ENCODE results near the gene NMT1. TPM values are rescaled to one million over a fixed set of nuclear protein-coding genes. Genes with fewer than 3 reads are reported as not detected.
A peak's percentile ranks its signal among the peaks of the same experiment; 100 is the strongest.

Gene NMT1
- total RNA-seq, 2 donors from 2014 or later: 122 to 136 TPM

- no peaks in the 10 kb centered on the region for H3K36me3 ChIP-seq (ENCODE audit: control insufficient read depth, insufficient read depth, low read length)
- WGBS, 2 experiments (ENCODE audit: insufficient coverage in 1 of 2, insufficient read length in 1 of 2): 84% methylated on average over 9 to 17 of the region's 17 CpGs
Measured at GRCh38 chr17:45013021-45013997, 47.8 kb upstream of the NMT1 start.

GRCh38 chr17:45016237-45016636, 44.9 kb upstream of the NMT1 start:
- Mint-ChIP-seq H3K36me3 (ENCODE audit: low read depth) (no peaks in the 10 kb centered on the region), H3K4me1 (peaks cover 23% of the 10 kb centered on the region), H3K27ac (no peak overlapping the region), H3K9me3 (no peaks in the 10 kb centered on the region), H3K4me3 (no peak overlapping the region), H3K27me3 (ENCODE audit: insufficient read depth) (peaks cover 32% of the 10 kb centered on the region)
- no peak for DNase-seq
- no peaks in the 10 kb centered on the region for H3K9me3 ChIP-seq (ENCODE audit: control insufficient read depth, low read length)
- 90 to 91% methylated on average over 6 to 7 of the region's 7 CpGs for WGBS, 2 experiments (ENCODE audit: insufficient coverage in 1 of 2, insufficient read length in 1 of 2)
- H3K9ac ChIP-seq (ENCODE audit: extremely low read depth, low read length, poor library complexity, severe bottlenecking): no peak overlapping the region
- peaks cover 28% of the 10 kb centered on the region for H3K27me3 ChIP-seq (ENCODE audit: control insufficient read depth, insufficient read depth, low read length, poor library complexity, severe bottlenecking)
- no peak for TF ChIP-seq CTCF (conservative IDR thresholded peaks at IDR 0.05)
- H3K4me3 ChIP-seq (ENCODE audit: low read length): no peak overlapping the region
- H3K4me1 ChIP-seq (ENCODE audit: control insufficient read depth, insufficient read depth, low read length): peaks cover 2% of the 10 kb centered on the region
- H3K36me3 ChIP-seq (ENCODE audit: control insufficient read depth, insufficient read depth, low read length): no peaks in the 10 kb centered on the region
- H3K27ac ChIP-seq (ENCODE audit: low read depth, low read length): no peak overlapping the region

More at GRCh38 chr17:45013021-45013997, 47.8 kb upstream of the NMT1 start:
- Mint-ChIP-seq H3K27me3 (ENCODE audit: insufficient read depth) (peaks cover 8% of the 10 kb centered on the region), H3K4me3 (no peak overlapping the region), H3K4me1 (peaks cover 7% of the 10 kb centered on the region), H3K9me3 (no peaks in the 10 kb centered on the region), H3K36me3 (ENCODE audit: low read depth) (no peaks in the 10 kb centered on the region), H3K27ac (no peak overlapping the region)
- Histone ChIP-seq H3K9me3 (ENCODE audit: control insufficient read depth, low read length) (no peaks in the 10 kb centered on the region), H3K4me1 (ENCODE audit: control insufficient read depth, insufficient read depth, low read length) (no peaks in the 10 kb centered on the region), H3K4me3 (ENCODE audit: low read length) (no peak overlapping the region), H3K27ac (ENCODE audit: low read depth, low read length) (peak overlapping the region; percentile 6), H3K27me3 (ENCODE audit: control insufficient read depth, insufficient read depth, low read length, poor library complexity, severe bottlenecking) (peaks cover 4% of the 10 kb centered on the region), H3K9ac (ENCODE audit: extremely low read depth, low read length, poor library complexity, severe bottlenecking) (no peak overlapping the region)
- DNase-seq: peak; percentile 78
- TF ChIP-seq CTCF (conservative IDR thresholded peaks at IDR 0.05): no peak

GRCh38 chr17:45016823-45017222, 44.3 kb upstream of the NMT1 start:
- Mint-ChIP-seq H3K36me3 (ENCODE audit: low read depth) (no peaks in the 10 kb centered on the region), H3K4me3 (no peak overlapping the region), H3K9me3 (no peaks in the 10 kb centered on the region), H3K4me1 (peaks cover 27% of the 10 kb centered on the region), H3K27ac (no peak overlapping the region), H3K27me3 (ENCODE audit: insufficient read depth) (peaks cover 36% of the 10 kb centered on the region)
- TF ChIP-seq CTCF (conservative IDR thresholded peaks at IDR 0.05): peak; percentile 74
- peak; percentile 89 for DNase-seq
- no peak overlapping the region for H3K27ac ChIP-seq (ENCODE audit: low read depth, low read length)
- H3K4me1 ChIP-seq (ENCODE audit: control insufficient read depth, insufficient read depth, low read length): peaks cover 7% of the 10 kb centered on the region
- H3K9me3 ChIP-seq (ENCODE audit: control insufficient read depth, low read length): no peaks in the 10 kb centered on the region
- WGBS, 2 experiments (ENCODE audit: insufficient coverage in 1 of 2, insufficient read length in 1 of 2): 76 to 83% methylated on average over 4 to 5 of the region's 5 CpGs
- no peak overlapping the region for H3K9ac ChIP-seq (ENCODE audit: extremely low read depth, low read length, poor library complexity, severe bottlenecking)
- no peak overlapping the region for H3K4me3 ChIP-seq (ENCODE audit: low read length)
- H3K27me3 ChIP-seq (ENCODE audit: control insufficient read depth, insufficient read depth, low read length, poor library complexity, severe bottlenecking): peaks cover 33% of the 10 kb centered on the region
- H3K36me3 ChIP-seq (ENCODE audit: control insufficient read depth, insufficient read depth, low read length): no peaks in the 10 kb centered on the region
